HG02840 (cell line): ENCODE data around the gene VSTM4.

Experiments
- ATAC-seq: cut with Tn5 transposase; IDR thresholded peaks from one replicate; pipeline ENCODE4 v1.9.1; 2021; ENCODE audit warnings: mild to moderate bottlenecking, moderate library complexity, moderate number of reproducible peaks; ENCODE audit not compliant: unreplicated experiment, low FRiP score

VSTM4 gene

GRCh38 chr10:49096890-49097445 lies 18.4 kb downstream of the VSTM4 start:
- ATAC-seq: no peak

DNA sequence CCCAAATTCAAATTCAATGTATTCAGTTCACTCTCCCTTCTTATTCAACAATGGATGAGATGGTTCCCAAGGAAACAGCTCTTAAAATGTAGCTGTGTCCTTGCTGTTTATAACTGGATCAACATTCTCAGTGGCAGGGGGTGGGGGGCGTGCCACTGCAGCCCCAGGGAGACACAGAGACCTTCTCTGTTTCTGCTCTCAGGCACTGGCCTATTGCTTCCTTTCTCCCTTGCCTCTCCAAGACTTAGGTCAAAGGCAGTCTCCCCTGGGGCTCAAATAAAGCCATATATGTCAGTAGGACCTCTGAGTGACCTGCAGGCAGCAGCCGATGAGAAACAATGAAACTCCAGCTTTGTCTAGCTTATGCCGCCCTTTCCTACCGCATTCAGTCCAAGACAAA lies 20.7 kb downstream of the VSTM4 start:
- no peak for ATAC-seq

GRCh38 chr10:49093922-49094321 lies 21.4 kb downstream of the VSTM4 start:
- no peak for ATAC-seq

GRCh38 chr10:49092477-49092876 lies 22.8 kb downstream of the VSTM4 start:
- ATAC-seq: no peak

GRCh38 chr10:49091450-49092210 lies 23.7 kb downstream of the VSTM4 start:
- ATAC-seq: no peak

DNA sequence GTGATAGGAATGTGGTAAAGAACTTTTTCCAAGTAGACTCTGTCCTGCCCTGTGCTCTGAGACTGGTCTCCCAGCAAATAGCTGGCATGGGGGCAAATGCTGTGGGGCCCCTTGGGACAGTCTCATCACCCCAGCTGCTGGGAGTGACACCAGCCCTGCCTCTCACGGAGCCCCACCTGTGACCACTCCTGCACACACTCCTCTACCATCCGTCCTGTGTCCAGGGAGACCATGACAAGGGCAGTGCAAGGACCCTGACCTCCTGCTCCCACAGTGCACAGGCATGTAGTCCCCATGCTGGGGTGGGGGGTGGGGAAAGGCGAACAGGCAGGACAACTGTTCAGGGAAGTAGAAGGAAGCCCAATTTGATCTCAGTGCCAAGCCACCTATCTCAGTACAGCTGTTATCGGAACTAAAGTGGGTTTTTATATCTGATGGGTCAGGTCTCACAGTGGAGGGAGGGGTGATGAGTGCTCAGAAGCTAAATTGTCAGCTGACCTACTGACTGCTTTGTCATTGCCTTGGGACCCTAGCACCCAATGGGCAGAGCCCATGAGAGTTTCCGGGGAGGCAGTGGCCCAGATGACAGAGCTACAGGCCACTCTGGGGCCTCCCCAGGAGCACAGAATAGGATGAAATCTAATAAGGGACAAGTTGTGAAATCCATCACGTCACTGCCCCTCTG lies 24.5 kb downstream of the VSTM4 start:
- ATAC-seq: no peak

DNA sequence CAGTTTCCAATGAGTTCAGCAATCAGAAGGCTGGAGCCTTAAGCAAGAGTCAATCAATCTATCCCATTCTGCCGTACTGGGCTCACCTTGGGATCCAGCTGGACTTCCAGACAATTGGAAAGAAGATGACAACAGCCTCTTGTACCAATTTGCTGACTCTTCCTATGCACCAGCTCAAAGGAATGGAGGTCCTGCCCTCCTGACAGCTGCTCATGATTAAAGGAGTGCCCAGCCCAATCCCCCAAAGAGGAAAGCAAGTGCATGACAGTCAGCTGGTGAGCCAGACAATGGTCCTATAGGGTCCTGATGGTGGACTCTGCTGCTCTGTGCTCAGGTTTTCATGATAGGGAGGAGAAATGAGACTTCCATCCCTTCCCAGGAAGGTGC lies 25.1 kb downstream of the VSTM4 start:
- no peak for ATAC-seq

DNA sequence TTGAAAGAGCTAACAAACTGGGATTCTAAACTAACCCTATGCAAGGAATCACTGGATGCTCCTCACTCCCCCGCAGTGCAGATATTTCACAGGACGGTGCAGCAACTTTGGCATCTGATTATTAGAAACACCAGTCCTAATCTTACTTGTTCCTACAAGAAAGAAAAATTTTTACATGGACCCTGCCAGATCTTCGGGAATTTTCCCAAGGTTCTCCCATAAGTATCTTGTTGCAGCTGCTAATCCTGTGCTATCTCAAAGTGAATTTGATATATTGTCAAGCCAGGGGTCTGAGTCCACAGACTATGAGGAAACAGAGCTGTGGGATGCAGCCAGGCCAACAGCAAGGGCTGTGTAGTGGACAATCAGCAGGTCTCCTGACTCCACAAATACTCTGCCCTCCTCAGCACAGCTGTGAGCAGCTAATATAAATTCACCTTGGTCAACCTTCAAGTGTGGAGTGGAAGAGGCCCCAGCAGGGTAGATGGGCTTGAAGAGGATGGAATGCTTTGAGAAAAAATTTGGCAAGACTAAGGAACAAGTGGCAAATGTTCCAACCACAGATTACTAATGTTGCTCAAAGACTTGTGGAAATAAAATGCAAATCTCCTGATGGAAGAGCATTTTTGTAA lies 25.6 kb downstream of the VSTM4 start:
- no peak for ATAC-seq

- no peak for ATAC-seq
Observed at GRCh38 chr10:49089152-49089551, 26.2 kb downstream of the VSTM4 start.

GRCh38 chr10:49086889-49087288 lies 28.4 kb downstream of the VSTM4 start:
- ATAC-seq: no peak

DNA sequence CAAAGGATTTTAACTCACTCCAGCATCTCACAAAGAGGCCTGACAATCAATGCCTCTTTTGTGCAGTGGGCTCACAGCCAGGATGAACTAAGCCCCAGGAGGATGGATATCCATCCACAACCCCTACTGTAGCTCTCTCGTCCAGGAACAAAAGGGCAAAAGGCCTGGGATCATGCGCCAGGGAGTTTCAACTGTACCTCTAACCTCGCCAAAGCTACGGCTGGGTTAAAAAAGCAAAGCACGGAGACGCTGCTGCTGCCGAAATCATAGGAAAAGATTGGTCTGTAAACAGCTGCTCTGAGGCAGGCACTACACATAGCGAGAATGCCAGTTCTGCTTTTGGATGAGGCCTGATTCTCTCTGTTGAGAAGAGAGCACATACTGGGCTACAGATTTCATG lies 32.1 kb downstream of the VSTM4 start:
- no peak for ATAC-seq

DNA sequence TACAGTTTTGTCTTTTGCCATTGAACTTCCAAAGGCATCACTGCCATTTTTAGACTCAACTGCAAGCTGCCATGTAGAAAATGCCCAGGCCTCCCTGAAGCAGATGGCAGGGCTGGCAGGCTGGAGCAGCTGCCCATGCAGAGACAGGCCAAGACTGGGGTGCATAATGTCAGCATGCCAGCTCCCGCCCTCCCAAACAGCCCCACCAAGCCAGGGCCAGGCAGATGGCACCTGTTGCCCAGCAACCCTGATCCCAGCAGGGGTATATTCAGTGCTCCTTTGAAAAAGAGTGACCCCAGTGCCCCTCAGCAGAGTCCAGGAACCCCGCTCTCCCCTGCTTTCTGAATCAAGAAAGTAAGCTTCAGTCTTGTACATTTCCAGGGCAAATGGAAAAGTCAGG lies 32.6 kb downstream of the VSTM4 start:
- no peak for ATAC-seq

DNA sequence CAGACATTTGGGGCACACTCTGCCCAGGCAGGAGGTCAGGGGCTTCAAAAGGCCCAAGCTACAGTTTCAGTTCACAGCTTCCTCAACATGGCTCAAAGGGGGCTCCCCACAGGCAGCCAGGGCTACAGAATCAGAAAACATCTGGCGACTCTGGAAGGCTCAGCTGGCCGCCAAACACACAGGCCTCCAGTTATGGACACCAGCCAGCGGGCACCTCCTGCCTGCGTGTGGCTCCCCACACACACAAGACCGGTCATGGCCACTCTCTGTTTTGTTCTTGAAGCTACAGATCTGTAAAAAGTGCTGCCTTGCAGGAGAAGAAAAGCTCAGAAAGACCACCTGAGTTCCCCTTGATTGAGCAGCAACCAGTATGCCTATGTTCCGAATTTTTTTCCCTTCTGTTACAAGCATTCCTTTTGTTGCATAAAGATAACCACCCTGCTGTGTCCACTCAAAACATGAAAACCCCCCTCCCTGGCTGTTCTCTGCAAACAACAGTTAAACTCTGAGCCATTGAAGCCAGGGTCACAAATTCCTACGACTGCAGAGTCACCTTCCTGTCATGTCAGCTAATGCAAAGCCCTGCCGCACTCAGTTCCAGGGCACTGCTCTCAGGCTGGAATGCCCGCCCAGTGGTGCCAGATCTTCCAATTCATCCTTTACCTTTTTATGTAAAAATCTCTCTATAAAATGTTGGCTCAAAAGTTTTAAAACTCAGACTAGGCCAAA lies 33.6 kb downstream of the VSTM4 start:
- ATAC-seq: no peak

DNA sequence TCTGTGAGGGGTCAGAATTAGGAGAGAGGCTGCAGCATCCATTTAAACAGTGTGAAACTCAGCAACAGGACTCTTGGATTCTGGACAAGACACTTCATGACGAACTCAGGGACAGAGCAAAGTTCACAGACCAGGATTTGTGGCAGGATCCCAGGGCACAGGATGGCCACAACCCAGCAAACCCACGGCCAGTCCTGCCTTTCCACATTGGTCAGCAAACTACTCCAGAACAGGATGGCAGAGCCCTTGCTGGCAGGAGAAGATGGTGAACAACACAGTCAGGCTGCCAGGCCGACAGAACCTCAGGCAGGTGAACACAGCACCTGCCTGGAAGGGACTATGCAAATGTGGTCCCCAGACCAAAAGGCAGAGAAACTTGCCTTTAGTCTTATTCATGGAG lies 34.4 kb downstream of the VSTM4 start:
- ATAC-seq: no peak

GRCh38 chr10:49080071-49080470 lies 35.3 kb downstream of the VSTM4 start:
- no peak for ATAC-seq

DNA sequence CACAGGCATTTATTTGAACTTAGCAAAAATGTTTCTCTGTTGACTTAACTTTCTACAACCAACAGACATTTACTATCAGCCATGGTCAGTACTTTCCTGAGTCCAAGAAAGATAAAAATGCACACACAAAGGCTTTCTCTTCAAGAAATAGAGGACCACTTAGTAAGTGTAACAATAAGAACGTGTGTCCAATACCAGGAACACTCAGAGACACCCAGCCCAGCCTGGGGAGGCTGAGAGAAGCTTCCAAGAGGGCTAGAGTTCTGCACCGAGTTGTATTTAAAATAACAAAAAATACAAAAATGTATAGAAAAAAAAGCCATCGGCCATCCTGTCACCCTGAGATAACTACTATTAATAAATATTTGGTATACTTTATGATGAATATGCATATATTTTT lies 35.8 kb downstream of the VSTM4 start:
- ATAC-seq: no peak

DNA sequence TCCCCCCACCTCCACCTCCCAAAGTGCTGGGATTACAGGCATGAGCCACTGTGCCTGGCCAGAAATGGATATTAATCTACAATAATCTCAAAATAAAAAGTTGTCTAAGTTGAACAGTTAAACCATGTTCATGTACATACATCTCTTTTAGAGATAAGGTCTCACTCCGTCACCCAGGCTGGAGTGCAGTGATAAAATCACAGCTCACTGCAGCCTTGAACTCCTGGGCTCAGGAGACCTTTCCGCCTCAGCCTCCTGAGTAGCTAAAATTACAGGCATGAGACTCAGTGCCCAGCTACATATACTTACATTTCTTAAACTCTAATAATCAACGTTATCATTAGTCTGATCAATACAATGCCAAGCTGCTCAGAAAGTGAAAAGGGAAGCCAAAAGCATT lies 36.2 kb downstream of the VSTM4 start:
- ATAC-seq: no peak

- ATAC-seq: no peak
Observed at GRCh38 chr10:49078433-49078832, 36.9 kb downstream of the VSTM4 start.

DNA sequence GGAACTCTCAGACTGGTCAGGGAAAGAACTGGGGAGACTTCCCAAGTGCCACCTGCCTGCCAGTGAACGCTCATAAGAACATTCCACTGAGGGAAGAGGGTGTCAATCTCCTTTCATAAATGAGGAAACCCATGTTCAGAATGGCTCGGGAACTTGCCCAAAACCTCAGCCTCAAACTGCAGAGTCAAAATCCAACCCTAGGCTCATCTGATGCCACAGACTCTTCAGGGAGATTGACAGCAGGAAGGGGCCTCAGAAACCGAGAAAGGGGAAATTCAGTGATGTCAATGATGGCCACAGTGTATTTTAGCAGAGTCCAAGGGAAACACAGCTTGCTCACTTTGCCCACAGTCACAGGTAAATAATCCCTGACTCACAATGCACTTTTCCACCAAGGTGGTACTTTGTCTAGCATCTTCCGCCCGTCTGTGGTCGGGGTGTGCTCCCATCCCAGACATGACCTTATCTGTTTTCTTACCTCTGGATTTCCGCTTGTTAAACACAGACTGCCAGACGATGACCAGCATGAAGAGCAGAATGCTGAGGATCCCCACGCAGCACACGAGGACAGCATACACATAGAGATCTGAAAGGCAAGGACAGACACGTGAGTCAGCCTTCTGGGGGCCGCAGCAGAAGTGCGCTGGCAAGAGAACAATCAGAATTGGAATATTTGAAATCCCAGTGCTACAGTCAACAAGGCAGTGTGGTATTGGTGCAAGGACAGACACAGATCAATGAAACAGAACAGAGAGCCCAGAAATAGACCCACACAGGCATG lies 38.4 kb downstream of the VSTM4 start:
- no peak for ATAC-seq

GRCh38 chr10:49076319-49076718 lies 39.0 kb downstream of the VSTM4 start:
- no peak for ATAC-seq
